Measurements from ENCODE around the gene CCL2.

The CCL2 gene

GRCh38 chr17:34222722-34223497 lies 32.2 kb upstream of the CCL2 start:
- H3K27me3 ChIP-seq (ENCODE audit: low read length): no peaks in the 10 kb centered on the region
- H3F3A ChIP-seq (ENCODE audit: insufficient read depth): no peaks in the 10 kb centered on the region
- H3K79me2 ChIP-seq (ENCODE audit: insufficient read depth, low read length): no peaks in the 10 kb centered on the region
- no peak overlapping the region for H3K4me3 ChIP-seq (ENCODE audit: insufficient read depth, low read length, poor library complexity, severe bottlenecking)
- H4K20me1 ChIP-seq (ENCODE audit: low read depth, low read length): no peaks in the 10 kb centered on the region
- no peaks in the 10 kb centered on the region for H3K36me3 ChIP-seq (ENCODE audit: low read length)
- TF ChIP-seq CTCF (IDR thresholded peaks at IDR 0.05; ENCODE audit: insufficient read depth, low read length, poor library complexity, severe bottlenecking) (no peak), EZH2phosphoT487 (conservative IDR thresholded peaks at IDR 0.05; ENCODE audit: low read length) (no peak)
- no peaks in the 10 kb centered on the region for H3K9me2 ChIP-seq (replicated peaks; ENCODE audit: insufficient read depth, low read length)
- H3K4me2 ChIP-seq (ENCODE audit: low read depth, low read length, poor library complexity, severe bottlenecking): no peak overlapping the region
- H3K9me3 ChIP-seq (ENCODE audit: insufficient read depth, low read length): no peaks in the 10 kb centered on the region; the same call in 1 of the 2 replicates
- H2AFZ ChIP-seq (ENCODE audit: low read depth, low read length, severe bottlenecking): no peak overlapping the region
- no peak overlapping the region for H3K9ac ChIP-seq (ENCODE audit: low read length)
- H3K27ac ChIP-seq (ENCODE audit: low read depth, low read length): no peak overlapping the region

GRCh38 chr17:34225046-34225445 lies 30.0 kb upstream of the CCL2 start:
- Histone ChIP-seq H3K36me3 (ENCODE audit: low read length) (no peaks in the 10 kb centered on the region), H3K4me3 (ENCODE audit: insufficient read depth, low read length, poor library complexity, severe bottlenecking) (no peak overlapping the region), H3K27me3 (ENCODE audit: low read length) (no peaks in the 10 kb centered on the region), H3K27ac (ENCODE audit: low read depth, low read length) (no peak overlapping the region), H2AFZ (ENCODE audit: low read depth, low read length, severe bottlenecking) (no peak overlapping the region), H4K20me1 (ENCODE audit: low read depth, low read length) (no peaks in the 10 kb centered on the region), H3K9me2 (replicated peaks; ENCODE audit: insufficient read depth, low read length) (no peaks in the 10 kb centered on the region), H3K79me2 (ENCODE audit: insufficient read depth, low read length) (no peaks in the 10 kb centered on the region), H3K9me3 (ENCODE audit: insufficient read depth, low read length) (no peaks in the 10 kb centered on the region), H3F3A (ENCODE audit: insufficient read depth) (no peaks in the 10 kb centered on the region), H3K9ac (ENCODE audit: low read length) (no peak overlapping the region), H3K4me2 (ENCODE audit: low read depth, low read length, poor library complexity, severe bottlenecking) (no peak overlapping the region)
- TF ChIP-seq CTCF (IDR thresholded peaks at IDR 0.05; ENCODE audit: insufficient read depth, low read length, poor library complexity, severe bottlenecking): no peak
- no peak for TF ChIP-seq EZH2phosphoT487 (conservative IDR thresholded peaks at IDR 0.05; ENCODE audit: low read length)

DNA sequence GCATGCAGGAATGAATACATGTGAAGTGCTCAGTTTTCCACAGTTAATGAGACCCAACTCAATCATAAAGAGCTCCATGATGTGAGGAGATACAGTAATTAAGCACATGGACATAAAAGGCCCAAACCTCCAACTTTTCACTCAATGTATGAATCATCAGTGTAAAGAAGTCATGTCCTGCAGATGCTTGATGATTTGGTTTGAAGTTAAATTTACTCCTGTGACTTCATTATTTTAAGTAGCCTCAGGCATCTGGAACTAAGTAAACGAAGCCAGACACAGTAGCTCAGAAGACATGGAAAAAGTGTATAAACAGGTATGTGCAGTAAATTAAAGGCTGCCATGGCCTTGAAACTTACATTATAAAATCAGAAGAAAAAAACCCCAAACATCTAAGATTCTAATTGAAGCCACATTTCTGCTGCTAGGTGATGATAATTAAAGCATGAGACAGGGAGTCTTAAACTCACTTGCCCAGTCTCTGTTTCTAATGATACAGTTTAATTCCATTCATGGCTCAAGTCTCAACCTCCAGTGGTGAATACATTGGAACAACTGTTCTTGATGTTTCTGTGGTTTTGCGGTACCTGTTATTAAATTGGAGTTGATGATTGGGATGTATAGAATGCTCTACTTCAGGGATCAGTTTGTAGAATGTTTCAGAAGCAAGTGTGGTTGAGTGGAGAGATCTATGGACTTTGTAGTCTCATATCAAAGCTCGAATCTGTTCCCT lies 28.9 kb upstream of the CCL2 start:
- no peak for TF ChIP-seq EZH2phosphoT487 (conservative IDR thresholded peaks at IDR 0.05; ENCODE audit: low read length)
- TF ChIP-seq CTCF (IDR thresholded peaks at IDR 0.05; ENCODE audit: insufficient read depth, low read length, poor library complexity, severe bottlenecking): no peak
- Histone ChIP-seq H3K4me2 (ENCODE audit: low read depth, low read length, poor library complexity, severe bottlenecking) (no peak overlapping the region), H3K79me2 (ENCODE audit: insufficient read depth, low read length) (no peaks in the 10 kb centered on the region), H2AFZ (ENCODE audit: low read depth, low read length, severe bottlenecking) (no peak overlapping the region), H3K27me3 (ENCODE audit: low read length) (no peaks in the 10 kb centered on the region), H3K9me2 (replicated peaks; ENCODE audit: insufficient read depth, low read length) (no peaks in the 10 kb centered on the region), H3K9ac (ENCODE audit: low read length) (no peak overlapping the region), H3K9me3 (ENCODE audit: insufficient read depth, low read length) (no peaks in the 10 kb centered on the region), H3K36me3 (ENCODE audit: low read length) (no peaks in the 10 kb centered on the region), H3K27ac (ENCODE audit: low read depth, low read length) (no peak overlapping the region), H4K20me1 (ENCODE audit: low read depth, low read length) (no peaks in the 10 kb centered on the region), H3K4me3 (ENCODE audit: insufficient read depth, low read length, poor library complexity, severe bottlenecking) (no peak overlapping the region), H3F3A (ENCODE audit: insufficient read depth) (no peaks in the 10 kb centered on the region)

Data from SU-DHL-6 (cell line).